Middle frontal gyrus (tissue), 1 donor: Measurements from ENCODE around the gene ALPL.

Experiments used
- DNase-seq: peaks from one replicate; pipeline ENCODE4 v3.0.0-alpha.2; 2015; ENCODE audit warnings: low spot score; ENCODE audit errors: extremely low spot score

The ALPL gene

GRCh38 chr1:21618059-21618458, 108.8 kb downstream of the ALPL start:
- no peak for DNase-seq

GRCh38 chr1:21618561-21619374, 109.5 kb downstream of the ALPL start:
- DNase-seq, result no peak

GRCh38 chr1:21619375-21619947, 110.2 kb downstream of the ALPL start:
- DNase-seq, result no peak

- no peak for DNase-seq
Observed at GRCh38 chr1:21620011-21620410, 110.8 kb downstream of the ALPL start.

GRCh38 chr1:21620496-21620895, 111.3 kb downstream of the ALPL start:
- no peak for DNase-seq

GRCh38 chr1:21621051-21621450, 111.8 kb downstream of the ALPL start:
- no peak for DNase-seq

GRCh38 chr1:21621761-21622436, 112.7 kb downstream of the ALPL start:
- no peak for DNase-seq

- DNase-seq, result no peak
Observed at GRCh38 chr1:21622466-21623315, 113.5 kb downstream of the ALPL start.

- no peak for DNase-seq
Observed at GRCh38 chr1:21623410-21623961, 114.3 kb downstream of the ALPL start.

GRCh38 chr1:21624571-21625389, 115.6 kb downstream of the ALPL start:
- no peak for DNase-seq

- DNase-seq, result no peak
Observed at GRCh38 chr1:21625390-21626190, 116.4 kb downstream of the ALPL start.

- DNase-seq, result no peak
Observed at GRCh38 chr1:21626921-21627339, 117.7 kb downstream of the ALPL start.
